ENCODE data around the gene RBFOX1.

RBFOX1 gene

DNA sequence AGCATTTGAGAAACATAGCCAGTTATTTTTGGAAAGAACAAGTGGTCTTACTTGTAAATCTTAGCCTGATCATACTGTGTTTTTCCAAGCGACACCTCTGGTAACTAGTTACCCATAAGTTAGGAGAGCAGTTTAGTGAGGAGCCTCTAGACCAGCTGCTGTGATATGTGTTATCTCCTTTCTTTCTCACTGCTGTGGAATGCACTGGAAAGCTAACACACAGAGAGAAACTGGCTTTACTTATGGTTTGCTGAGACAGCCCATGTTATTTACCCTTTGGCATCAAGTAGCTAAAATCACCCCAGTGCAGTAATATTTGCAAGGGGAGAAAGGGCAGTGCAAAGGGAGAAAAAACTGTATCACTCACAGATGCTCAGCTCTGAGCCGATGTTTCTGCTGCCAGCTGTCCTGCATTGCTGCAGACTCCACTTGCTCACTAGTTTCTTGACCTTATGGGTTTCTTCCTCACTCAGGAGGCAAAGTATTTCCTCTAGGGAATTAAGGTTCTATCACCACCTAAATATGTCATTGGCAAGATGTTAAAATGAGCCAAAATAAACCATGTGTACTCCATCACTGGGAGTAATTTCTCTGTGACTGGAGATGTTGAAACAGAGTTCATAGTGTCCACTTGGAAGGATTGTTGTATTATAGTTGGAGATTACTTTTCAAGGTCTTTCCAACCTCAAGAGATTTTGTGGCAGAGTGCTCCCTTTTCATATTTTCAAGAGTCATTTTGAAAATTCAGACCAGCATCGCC lies 2.3 kb downstream of the RBFOX1 start:
- DNase-seq (ENCODE audit: low read depth), result no peak

DNA sequence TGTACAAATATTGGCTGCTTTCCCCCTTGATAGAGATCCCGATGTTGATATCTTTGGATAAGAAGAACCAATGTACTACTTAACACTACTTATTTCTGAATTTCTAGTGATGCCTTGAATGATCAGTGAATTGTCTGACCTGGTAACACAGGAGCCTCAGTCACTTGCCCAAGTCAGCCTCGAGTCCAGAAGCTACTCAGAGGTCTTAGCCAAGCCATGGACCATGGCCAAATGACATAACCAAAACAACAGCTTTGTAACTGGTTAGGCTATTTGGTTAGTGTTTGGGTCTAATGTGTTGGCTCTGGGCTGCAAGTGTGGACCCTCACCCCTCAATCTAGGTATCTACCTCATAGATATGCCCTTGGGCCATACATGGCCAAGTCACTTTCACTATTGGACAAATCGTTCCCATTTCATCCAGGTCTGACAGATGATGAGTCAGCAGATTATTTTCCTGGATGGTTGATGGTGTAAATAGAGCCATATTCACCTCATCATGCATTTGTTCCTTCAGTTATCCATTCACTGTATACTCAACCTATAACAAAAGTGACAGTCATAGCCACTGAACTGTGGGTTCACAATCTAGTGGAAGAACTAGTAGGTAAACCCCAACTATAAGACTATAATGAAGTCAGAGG lies 3.5 kb downstream of the RBFOX1 start:
- no peak for DNase-seq (ENCODE audit: low read depth)

DNA sequence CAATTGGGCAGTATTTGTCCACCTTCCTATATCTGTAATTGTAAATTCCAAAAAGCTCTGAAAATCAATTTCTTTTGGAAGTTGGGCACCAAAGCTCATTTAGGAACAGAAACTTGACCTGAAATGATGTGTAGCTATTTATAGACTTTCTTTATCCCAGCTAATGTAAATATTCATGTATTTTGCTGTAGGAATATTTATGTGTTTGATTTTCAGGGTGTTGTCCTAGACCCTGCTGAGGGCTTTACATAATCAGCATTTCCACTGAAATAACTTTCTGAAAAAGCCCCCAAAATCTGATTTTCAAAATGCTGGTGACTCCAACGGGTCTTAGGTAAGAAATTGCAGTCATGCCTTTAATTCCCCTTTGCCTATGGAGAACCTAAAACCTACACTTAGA lies 4.1 kb downstream of the RBFOX1 start:
- DNase-seq (ENCODE audit: low read depth), result no peak

DNA sequence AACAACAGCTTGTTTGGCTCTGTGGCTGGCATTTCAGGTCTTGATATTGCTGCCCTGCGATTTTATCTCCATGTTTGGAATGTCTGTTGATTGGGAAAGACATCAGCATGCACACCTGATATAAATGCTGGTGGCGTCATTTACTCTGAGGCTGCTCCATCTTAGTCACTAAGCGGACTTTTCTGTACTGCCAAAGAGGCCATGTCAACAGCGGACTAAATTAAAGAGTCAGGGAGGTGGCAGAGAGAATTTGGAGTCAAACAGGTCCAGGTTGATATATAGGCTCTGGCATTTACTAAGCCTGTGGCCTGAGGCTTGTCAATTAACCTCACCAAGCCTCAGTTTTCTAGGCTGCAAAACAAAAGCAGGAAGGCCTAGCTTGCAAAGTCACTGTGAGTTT lies 6.2 kb downstream of the RBFOX1 start:
- no peak for DNase-seq (ENCODE audit: low read depth)

DNA sequence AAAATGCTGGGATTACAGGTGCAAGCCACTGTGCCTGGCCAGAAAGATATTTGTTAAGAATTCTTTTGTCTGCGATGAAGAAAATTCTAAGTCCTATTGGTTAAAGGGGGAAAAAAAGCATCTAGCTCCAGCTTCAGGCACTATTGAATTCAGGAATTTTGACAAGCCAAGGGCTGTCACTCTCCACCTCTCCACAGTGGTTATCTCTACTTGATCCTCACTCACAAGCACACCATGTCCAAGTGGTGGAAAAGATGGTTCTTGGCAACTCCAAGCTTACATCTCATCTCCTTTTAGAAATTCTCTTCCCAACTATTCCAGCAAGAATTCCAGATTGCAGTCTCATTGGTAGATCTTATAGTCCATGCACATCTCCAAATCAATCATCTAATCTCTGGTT lies 7.1 kb downstream of the RBFOX1 start:
- DNase-seq (ENCODE audit: low read depth), result no peak

DNA sequence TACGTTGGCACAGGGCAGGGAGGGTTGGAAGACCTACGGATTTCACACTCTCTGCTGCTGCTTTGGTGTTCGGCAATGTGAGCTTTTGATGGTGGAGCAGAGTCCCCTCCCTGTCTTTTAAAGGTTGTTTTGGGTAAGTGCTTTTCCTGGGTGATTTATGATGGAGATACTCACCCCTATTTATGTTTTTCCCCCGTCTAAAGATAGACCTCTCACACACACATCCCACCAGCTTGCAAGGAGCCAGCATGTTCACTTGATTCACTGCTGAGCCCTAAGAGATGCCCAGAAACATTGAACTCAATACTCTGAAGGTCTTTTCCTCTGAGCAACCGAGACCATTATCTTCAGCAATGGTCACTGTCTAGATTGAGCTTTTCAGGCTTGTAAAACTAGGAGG lies 8.3 kb downstream of the RBFOX1 start:
- DNase-seq (ENCODE audit: low read depth), result no peak

DNA sequence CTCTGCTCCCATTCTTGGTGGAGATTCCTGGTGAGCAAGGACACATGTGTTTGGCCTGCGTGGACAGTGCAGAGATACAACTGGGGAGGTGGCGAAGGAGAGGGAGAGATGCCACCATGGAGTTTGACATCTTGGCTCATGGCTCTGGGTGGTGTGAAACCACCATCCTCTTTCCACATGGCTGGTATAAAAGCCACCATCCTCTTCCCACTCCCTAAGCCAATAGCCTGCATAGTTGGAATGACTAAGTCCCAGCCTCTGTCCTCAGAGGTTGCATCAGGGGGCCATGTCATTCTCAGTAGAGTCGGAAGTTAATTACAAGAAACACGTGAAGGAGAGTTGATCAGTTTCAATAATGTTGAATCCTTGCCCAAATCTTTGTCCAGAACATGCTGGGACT lies 10.0 kb downstream of the RBFOX1 start:
- DNase-seq (ENCODE audit: low read depth), result no peak

DNA sequence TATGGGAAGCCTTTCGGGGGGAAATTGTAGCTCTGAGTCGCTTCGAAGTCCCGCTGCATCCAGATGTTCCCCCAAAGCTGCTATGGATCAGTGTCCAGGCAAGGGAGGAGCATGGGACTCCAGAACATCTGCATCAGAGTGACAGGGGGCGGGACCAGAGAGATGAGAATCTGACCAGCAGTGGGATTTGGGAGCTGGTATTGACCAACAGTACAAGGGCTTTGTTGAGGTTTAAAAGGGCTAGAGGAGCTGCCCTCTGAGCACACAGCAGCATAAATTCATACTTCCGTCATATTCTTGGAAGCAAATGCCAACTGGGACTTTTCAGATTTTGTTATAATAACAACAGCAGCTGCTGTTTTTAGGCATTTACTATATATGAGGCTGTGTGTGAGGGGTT lies 10.6 kb downstream of the RBFOX1 start:
- DNase-seq (ENCODE audit: low read depth), result no peak

DNA sequence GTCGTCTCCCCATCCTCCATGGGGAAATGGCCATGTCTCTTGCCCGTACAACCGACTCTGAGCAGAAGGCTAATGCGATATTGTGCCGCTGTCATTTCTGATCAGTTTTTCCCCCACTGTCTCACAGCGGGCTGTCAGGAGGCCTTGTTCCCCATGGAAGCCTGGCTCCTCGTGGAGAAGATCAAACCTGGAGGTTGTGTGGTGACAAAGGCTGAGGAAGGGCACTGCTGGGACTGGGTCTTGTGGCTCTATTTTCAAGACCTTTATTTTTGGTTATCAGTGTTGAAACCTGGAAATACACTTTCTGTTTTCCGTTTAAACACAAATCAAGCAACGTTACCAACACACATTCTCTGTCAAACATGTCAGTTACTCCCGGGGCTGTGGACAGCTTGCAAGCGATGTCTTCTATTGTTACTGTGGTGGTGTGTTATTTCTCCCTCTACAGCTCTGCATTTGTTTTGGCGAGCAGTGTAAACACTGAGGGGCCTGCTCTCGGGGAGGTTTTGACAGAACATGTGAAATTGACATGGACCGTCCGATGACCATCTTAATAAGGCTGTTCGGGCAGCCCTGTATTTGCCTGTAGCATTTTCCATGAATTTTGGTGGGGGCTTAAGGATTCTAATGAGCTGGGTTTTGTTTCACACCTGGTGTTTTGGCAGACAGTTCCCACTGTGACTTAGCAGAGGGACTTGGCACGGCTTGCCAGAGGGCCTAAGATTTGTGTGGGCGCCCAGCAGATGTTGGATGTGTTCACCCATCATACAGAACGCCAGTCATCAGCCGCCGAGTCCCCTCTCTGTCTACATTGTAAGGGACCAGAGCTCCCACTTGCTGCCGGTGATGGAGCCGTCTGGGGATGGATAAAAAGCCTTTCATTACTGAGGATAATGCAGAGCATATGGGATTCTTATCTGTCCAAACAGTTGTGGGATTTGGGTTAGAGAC lies 12.5 kb downstream of the RBFOX1 start:
- no peak for DNase-seq (ENCODE audit: low read depth)

DNA sequence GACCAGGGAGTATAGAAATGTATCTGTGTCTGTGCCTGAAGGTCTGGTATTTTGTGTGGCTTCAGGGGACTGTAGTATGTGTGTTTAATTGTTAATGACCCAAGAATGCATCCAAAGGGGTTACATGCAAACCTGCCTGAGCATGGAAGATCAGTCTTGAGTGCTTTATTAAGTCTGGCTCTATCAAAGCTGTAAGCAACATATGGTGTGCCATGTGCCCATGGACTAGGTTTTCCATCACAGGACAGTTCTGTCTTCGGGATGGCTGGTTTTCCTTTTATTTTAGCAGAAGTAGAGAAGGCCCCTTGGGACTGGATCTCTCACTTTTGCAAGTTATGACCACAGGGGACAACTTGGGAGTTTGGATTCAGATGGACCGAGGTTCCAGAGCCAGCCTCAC lies 18.2 kb downstream of the RBFOX1 start:
- DNase-seq (ENCODE audit: low read depth), result no peak

DNA sequence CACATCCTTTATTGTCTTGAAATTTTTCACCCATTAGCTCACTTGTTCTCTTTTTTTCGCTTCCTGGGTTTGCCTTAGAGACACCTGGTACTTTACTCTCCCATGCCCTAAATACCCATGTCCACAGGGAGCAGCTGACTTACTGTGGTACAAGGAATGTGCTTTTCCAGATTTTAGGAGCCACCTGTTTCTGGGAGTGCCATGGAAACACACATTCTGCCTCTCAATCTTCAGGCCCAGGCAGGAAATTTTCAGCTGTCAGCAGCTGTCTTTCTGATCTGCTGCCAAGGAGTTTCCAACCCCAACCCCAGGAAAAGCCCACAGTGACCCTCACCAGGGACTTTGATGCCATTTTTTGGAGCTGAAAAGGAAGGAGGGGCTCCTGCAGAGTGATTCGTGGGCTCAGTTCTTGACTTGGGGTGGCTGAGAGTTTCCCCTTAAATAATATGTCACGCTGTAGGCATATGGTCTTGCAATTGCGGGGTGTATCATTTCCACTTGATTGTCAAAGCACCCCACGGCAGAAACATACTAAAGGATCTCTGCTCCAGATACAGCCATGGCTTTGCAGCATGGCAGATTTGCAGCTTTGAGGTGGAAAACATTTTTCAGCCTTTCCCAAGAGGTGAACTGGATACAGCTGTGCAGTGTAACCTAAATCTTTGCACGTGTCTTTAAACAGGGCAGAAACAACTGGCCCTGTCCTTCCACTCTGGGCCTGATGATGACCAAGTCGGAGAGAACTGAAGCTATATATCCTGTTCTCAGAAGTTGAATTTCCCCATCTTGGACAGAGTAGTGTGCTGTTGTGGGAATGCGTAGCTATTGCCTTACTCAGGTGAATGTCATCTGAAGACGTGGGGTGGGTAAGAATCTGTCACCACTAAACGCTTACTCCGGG lies 19.2 kb downstream of the RBFOX1 start:
- DNase-seq (ENCODE audit: low read depth), result no peak

DNA sequence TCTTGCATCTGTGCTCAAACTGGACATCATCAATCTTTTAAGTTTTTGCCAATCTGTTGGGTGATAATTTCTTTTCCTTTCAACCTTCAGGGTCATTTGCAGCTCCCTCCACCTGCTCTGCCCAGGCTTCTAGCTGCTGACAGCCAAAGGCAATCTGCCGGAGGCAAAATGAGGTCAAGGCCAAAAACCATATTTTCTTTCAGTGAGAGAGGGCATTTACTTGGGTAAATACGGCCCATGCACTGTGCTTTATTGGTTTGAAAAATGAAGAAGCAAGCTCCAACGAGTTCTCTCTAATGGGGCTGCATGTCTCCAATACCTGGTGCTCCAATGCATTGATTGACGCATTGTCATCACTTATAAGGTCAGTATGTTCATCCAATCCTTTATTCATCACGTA lies 23.1 kb downstream of the RBFOX1 start:
- no peak for DNase-seq (ENCODE audit: low read depth)

DNA sequence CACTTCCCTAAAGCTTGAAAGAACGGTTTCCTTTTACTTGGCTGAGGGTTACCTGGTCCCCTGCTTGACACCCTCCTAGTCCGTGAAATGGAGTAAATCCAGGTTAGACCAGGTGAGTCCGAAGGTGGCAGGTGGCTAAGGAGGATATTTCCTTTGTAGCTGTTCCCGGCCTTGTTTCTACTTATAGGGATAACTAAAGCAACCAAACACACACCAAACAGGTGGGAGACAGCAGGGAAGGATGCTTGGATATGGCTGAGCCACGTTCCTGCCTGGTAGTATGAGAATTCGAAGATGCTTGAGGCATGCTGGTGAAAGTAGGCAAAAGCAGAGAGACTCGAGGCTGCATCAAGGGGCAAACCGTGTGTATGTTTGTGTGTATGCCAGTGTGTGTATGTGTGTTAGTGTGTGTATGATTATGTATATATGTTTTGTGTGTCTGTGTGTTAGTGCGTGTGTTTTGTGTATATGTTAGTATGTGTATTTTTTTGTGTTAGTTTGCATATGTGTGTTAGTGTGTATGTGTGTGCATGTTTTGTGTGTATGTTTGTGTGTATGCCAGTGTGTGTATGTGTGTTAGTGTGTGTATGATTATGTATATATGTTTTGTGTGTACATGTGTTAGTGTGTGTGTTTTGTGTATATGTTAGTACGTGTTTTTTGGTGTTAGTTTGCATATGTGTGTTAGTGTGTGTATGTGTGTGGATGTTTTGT lies 28.9 kb downstream of the RBFOX1 start:
- DNase-seq (ENCODE audit: low read depth), result no peak

DNA sequence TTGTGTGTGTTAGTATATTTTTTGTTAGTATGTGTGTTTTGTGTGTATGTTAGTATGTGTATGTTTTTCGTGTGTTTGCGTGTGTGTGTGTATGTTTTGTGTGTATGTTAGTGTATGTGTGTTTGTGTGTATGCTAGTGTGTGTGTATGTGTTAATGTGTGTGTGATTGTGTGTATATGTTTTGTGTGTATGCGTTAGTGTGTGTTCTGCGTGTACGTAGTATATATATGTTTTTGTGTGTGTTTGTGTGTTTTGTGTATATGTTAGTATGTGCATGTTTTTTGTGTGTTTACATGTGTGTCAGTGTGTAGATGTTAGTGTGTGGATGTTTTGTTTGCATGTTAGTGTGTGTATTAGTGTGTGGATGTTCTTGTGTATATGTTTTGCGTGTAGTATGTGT lies 29.6 kb downstream of the RBFOX1 start:
- DNase-seq (ENCODE audit: low read depth), result no peak

DNA sequence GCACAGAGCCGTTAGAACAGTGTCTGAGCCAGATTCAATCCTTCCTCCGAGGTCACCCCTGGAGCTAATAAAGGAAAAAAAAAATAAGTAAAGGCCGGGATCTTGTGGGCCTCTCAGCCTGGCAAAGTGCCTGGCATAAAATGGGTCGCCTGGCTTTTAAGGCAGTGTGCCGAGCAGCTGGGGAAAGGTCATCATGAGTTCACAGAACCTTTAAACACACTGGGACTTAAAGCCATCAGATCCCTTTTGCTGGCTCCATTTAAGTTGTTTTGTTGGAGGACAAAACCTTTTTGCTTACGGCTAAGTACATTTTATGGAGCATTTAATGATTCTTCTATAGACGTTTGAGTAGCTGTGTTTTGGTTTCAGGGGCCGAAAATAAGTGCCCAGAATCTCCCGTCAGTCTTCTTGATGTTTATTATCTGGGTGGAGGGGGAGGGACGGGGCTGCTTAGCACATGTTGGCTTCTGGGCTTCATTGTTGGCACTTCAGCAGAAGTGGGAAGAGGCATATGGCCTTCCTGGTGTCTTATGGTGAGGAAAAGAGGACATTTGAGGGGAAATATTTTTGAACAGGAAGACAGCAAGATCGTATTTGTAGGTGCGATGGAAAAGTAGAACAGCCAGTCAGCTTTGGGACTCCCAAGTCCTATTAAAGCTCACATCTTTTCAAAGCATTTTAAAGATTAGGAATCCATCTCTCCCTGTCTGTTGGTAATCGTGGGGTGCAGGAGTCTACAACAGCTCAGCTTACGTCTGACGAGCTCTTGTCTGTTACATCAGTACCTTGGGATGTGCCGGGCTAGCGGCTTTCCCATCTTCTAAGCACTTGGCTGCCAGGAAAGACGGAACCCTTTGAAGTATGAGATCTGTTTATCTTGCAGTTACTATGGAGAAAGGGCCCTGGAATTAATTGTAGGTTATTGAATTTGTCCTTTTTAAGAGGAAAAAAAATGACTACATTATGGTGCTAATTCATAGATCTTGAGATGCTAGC lies 31.1 kb downstream of the RBFOX1 start:
- DNase-seq (ENCODE audit: low read depth), result no peak

DNA sequence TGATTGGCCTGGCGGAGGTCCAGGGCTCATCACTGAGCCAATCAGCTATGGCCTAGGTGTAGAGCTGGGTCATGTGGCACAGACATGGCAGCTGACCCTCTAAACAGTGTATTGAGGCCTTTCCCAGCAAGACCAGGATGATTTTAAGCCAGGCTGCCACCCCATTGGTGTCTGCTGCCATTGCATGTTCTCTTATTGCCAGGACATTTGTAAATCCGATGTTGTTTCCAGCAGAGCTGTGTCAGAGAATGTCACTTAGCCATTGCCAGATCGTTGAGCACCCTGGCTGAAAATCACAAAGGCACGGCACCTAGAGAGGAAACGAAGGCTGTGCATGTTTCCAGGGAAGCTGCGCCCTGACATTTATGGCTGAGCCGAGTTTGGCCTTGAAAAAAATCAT lies 33.4 kb downstream of the RBFOX1 start:
- no peak for DNase-seq (ENCODE audit: low read depth)

DNA sequence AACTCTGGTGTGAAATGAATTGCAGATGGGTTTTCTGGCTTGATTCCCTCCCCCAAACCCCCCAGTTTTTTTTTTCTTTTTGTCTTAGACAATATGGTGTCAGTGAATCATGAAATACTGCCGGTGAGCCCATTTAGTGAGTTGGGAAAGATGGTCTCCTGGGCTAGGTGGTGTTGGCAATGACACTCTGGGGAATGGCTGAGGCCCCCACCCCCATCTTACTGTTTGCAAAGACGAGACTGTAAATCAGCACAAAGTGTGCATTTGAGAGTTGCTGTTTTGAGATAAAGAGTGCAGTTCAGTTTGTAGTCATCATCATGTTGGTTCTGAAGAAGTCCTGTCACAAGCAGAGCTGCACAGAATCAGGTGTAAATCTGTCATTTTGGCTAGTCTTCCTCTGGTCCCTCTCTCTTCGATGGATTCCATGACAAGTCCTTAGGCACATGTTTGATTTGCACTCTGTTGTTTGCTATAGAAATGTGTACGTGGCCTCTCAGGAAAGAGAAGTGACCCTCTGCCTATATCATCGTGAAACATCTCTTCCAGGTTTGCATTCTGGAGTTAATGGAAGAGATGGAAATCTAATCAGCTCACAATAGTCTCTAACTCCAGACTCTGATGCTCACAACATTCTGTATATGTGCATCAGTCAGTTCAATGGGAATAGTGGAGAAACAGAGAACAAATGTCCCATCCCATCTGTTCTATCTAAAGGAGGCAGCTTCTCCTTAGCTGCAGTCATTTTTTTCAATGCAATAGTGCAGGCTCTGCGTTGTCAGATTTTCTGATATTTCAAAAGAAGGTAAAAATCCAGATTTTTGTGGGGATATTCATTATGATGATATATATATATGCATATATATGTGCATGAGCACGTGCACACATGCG lies 34.6 kb downstream of the RBFOX1 start:
- DNase-seq (ENCODE audit: low read depth), result no peak

DNA sequence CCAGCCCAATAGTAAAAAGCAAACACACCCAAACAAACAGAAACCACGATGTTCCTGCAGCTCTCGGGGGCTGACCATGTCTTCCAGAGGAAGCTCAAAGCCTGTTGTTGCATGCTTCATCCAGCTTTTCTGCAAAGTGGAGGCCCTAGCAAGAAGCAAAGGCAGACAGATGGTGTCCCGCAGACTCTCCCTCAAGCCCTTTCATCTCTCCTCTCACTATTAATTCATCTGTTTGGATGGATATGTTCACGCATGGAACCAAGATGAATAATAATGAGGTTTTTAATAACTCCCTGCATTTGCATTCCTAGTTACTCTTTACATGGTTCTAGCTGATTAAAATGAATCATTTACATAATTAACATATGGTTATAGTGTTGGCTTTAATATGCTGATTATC lies 36.6 kb downstream of the RBFOX1 start:
- no peak for DNase-seq (ENCODE audit: low read depth)

DNA sequence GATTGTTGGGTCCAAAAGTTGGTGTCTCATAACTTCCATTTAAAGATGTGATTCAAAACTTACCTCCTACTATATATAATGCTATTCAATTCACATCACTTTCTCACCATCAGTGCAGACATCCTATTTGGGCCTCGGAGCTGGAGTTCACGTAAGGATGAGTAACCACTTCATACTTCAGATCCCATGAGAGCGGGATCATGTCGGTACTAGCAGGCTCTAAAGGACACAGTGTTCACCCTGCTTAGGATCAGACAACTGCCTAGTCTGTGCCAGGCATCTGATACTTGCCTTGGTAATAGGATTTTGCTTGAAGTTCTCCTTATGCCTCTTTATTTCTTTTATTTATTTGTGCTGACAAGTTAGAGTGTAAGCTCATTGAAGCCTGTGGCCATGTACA lies 39.5 kb downstream of the RBFOX1 start:
- DNase-seq (ENCODE audit: low read depth), result no peak

Data from stimulated activated CD8-positive, alpha-beta memory T cell treated with anti-CD3 and anti-CD28 coated beads, Interleukin-12 subunit alpha, Interleukin-12 subunit beta, amount 100 ng/mL, for 1 hour (primary cell).